Measurements from ENCODE around the gene PEX5L. TPM values are rescaled to one million over a fixed set of nuclear protein-coding genes. Genes with fewer than 3 reads are reported as not detected.
"Not testable (repeated sequence)": the region's sequence is repeated elsewhere in the genome, so short reads cannot be mapped to it uniquely, and the experiment has no call there.

The PEX5L gene
- total RNA-seq, 1 donor = under 0.01 TPM

DNA sequence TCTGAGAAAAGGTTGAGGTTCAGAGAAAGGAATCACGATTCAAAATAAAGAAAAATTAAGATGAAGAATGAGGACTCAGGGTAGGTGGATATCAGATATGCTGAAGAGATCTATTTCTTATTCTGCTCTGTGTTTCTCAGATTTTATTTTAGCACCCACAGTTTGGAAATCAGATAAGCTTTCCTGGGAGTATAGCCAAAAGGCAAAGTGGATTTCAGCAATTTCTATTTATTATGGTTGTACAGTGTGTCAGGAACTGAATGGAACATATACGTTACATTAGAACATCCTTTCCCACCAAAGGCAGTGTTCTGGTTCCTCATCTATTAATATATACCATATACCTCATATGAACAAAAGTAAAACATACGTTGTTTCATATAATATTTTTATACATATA is 18.9 kb downstream of the PEX5L start:
- DNase-seq (ENCODE audit: low read depth) = no peak
- TF ChIP-seq, protein P1, sequence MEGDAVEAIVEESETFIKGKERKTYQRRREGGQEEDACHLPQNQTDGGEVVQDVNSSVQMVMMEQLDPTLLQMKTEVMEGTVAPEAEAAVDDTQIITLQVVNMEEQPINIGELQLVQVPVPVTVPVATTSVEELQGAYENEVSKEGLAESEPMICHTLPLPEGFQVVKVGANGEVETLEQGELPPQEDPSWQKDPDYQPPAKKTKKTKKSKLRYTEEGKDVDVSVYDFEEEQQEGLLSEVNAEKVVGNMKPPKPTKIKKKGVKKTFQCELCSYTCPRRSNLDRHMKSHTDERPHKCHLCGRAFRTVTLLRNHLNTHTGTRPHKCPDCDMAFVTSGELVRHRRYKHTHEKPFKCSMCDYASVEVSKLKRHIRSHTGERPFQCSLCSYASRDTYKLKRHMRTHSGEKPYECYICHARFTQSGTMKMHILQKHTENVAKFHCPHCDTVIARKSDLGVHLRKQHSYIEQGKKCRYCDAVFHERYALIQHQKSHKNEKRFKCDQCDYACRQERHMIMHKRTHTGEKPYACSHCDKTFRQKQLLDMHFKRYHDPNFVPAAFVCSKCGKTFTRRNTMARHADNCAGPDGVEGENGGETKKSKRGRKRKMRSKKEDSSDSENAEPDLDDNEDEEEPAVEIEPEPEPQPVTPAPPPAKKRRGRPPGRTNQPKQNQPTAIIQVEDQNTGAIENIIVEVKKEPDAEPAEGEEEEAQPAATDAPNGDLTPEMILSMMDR (IDR thresholded peaks at IDR 0.05; ENCODE audit: insufficient read depth, low read depth, low read length) = no peak
- no peak overlapping the region for H3K4me3 ChIP-seq (ENCODE audit: low read depth, low read length)

DNA sequence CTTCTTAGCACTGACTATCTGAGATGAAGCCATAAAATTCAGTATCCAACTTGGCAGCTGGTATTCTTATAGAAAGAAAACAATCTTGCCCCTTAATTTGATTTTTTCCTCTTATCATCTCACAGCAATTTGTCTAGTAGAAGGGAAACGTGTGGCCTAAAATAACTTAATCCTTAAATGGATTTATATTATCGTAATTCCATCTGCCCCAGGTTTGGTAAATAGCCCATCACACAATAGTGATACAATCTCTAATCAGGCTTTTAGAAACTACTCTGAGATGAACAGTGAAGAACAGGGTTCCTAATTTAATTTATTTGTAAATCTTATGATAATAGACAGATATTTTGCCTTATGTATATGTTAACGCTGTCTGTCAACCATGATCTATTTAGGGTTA is 24.8 kb downstream of the PEX5L start:
- DNase-seq (ENCODE audit: low read depth) = no peak
- H3K4me3 ChIP-seq (ENCODE audit: low read depth, low read length) = no peak overlapping the region
- TF ChIP-seq, protein P1 (IDR thresholded peaks at IDR 0.05; ENCODE audit: insufficient read depth, low read depth, low read length) = no peak

DNA sequence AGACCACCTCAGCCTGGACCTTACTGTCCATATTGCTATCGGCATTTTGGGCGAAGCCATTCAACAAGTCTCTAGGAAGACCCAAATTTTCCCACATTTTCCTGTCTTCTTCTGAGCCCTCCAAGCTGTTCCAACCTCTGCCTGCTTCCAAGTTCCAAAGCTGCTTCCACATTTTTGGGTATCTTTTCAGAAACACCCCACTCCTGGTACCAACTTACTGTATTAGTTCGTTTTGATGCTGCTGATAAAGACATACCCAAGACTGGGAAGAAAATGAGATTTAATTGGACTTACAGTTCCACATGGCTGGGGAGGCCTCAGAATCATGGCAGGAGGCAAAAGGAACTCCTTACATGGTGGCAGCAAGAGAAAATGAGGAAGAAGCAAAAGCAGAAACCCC is 28.4 kb downstream of the PEX5L start:
- H3K4me3 ChIP-seq (ENCODE audit: low read depth, low read length); DNase-seq (ENCODE audit: low read depth): not testable (repeated sequence)

DNA sequence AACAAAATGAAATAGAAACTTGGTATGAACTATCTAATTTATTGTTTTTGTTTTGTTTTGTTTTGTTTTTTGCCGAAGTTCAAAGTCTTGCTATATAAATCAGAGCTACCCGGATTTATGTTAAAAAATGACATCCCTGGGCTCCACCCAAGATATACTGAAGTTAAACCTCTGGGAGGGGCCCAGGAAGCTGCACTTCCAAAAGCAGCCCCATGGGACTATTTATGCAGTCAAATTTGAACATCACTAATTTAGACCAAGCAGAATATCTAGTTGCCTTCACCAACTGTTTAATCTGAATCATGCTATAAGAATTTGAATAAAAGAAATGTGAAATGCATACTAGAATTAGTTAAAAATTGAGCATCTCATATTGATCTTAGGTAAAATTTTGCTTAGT is 32.2 kb downstream of the PEX5L start:
- TF ChIP-seq, protein P1 (IDR thresholded peaks at IDR 0.05; ENCODE audit: insufficient read depth, low read depth, low read length) = no peak
- no peak overlapping the region for H3K4me3 ChIP-seq (ENCODE audit: low read depth, low read length)
- DNase-seq (ENCODE audit: low read depth) = no peak

DNA sequence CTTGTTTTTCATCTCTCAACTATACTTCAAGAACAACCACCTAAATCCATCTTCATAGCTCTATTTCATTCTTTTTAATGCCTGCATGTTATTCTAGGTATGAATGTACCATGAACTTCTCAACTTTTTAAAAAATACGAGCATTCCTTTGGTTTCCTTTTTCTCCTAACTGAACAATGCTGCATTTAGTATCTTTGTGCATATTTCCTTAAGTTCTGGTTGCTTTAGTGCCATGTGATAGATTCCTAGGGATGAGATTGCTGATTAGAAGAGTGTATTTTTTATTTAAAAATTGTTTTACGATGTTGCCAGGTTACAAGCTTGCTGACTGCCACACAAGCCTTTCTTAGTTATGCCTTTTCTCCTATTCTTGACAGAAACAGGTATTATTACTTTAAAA is 34.7 kb downstream of the PEX5L start:
- no peak overlapping the region for H3K4me3 ChIP-seq (ENCODE audit: low read depth, low read length)
- TF ChIP-seq, protein P1 (IDR thresholded peaks at IDR 0.05; ENCODE audit: insufficient read depth, low read depth, low read length) = no peak
- DNase-seq (ENCODE audit: low read depth) = no peak

DNA sequence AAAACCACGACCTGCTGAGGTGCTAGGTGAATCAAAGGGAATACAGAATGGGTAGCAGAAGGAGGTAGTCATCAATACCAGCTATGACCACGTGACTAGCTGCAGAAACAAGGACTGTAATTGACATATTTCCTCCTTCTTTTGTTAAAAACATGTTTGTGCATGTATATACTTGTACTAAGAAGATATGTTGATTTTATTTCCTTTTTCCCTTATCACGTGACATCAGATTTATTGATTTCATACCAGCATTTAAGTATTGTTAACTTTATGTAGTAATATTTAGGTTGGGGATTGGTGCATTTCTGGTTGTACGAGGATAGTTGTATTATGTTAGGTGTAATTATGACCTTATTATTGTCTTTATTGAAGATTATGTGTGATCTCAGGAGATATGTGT is 36.2 kb downstream of the PEX5L start:
- H3K4me3 ChIP-seq (ENCODE audit: low read depth, low read length) = no peak overlapping the region
- TF ChIP-seq, protein P1 (IDR thresholded peaks at IDR 0.05; ENCODE audit: insufficient read depth, low read depth, low read length) = no peak
- no peak for DNase-seq (ENCODE audit: low read depth)

DNA sequence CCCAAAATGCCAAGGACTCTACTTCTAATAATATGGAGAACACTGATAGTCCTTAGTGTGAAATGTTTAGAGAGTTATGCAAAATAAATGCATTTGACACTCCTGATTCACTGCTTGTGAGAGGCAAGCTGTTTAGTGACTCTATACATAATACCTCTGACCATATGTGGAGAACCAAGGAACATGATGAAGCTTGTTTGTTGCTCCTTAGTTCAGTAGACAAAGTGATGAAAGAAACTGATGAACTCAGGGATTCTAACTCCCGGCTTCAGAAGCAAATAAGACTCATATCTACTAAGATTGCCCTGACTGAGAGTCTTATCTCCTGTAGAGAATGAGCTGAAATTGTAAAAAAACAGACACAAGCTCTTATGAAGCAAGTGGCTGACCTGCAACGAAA is 41.3 kb downstream of the PEX5L start:
- H3K4me3 ChIP-seq (ENCODE audit: low read depth, low read length) = no peak overlapping the region
- DNase-seq (ENCODE audit: low read depth) = no peak
- TF ChIP-seq, protein P1 (IDR thresholded peaks at IDR 0.05; ENCODE audit: insufficient read depth, low read depth, low read length) = no peak
